K562 (cell line): Measurements from ENCODE around the gene CUEDC2. TPM values are rescaled to one million over a fixed set of nuclear protein-coding genes. Genes with fewer than 3 reads are reported as not detected.
"Not testable (repeated sequence)": the region's sequence is repeated elsewhere in the genome, so short reads cannot be mapped to it uniquely, and the experiment has no call there.

Source experiments
- ATAC-seq: fragments of 200-7000 bp; cut with Tn5 transposase; 3 replicates; pipeline ENCODE4 v1.9.1; 2020; ENCODE audit warnings: moderate library complexity
- BruUV-seq: library from RNA; stranded (reverse); fragments of 400-500 nt; replicated peaks from 2 replicates; lab custom pipeline; 2021; lab: Mats Ljungman, UMichigan
- CTCF ChIA-PET: fragments of 300-600 bp; formaldehyde crosslinking; extraction: SDS; loops from one replicate; lab custom pipeline; 2021; ENCODE audit warnings: low intra/inter-chr PET ratio; lab: Yijun Ruan, JAX
- POLR2A ChIA-PET: fragments of 300-600, 350-650 bp; sonication (Branson Sonifier 250); formaldehyde crosslinking; extraction: SDS; loops from one replicate; lab custom pipeline; 2021; ENCODE audit warnings: antibody characterized with exemption, inconsistent platforms; lab: Yijun Ruan, JAX
- DNase-seq, 4 experiments: peaks; one replicate each; pipeline versions ENCODE4 v3.0.0 to v3.0.0-alpha.2; 2011 to 2018; ENCODE audit warnings: low spot score in 3 of 4, mixed read lengths in 3 of 4; ENCODE audit errors: extremely low read depth in 1 of 4
- FAIRE-seq: peaks from 2 replicates; lab custom pipeline; 2011; peaks lifted over from hg19 to GRCh38; lab: Jason Lieb, UNC
- H2AFZ ChIP-seq: 2 replicates; pipeline ENCODE4 v1.6.0; 2011; ENCODE audit warnings: low read depth, low read length, control low read depth, inconsistent platforms
- H3K27ac ChIP-seq: fragments of 200-600 bp; 3 replicates; pipeline ENCODE4 v1.8.0; 2011; ENCODE audit warnings: low read depth, mild to moderate bottlenecking, control low read depth, inconsistent platforms, low read length, moderate library complexity, mixed read lengths; ENCODE audit errors: extremely low read depth
- H3K27me3 ChIP-seq, 2 experiments: fragments of 300-600 bp in 1 of 2; 2 replicates in 1 of 2; 3 replicates in 1 of 2; pipeline versions ENCODE4 v1.6.0 to v1.8.0; 2011; ENCODE audit warnings: inconsistent platforms in 2 of 2, low read length in 2 of 2, mild to moderate bottlenecking in 1 of 2, mixed read lengths in 1 of 2, moderate library complexity in 1 of 2; ENCODE audit not compliant: control insufficient read depth in 2 of 2, insufficient read depth in 2 of 2
- H3K36me3 ChIP-seq: fragments of 300-600 bp; 3 replicates; pipeline ENCODE4 v1.8.0; 2011; ENCODE audit warnings: mild to moderate bottlenecking, low read length, inconsistent platforms; ENCODE audit not compliant: control insufficient read depth, insufficient read depth
- H3K4me1 ChIP-seq, 2 experiments: fragments of 200-600 bp in 1 of 2; replicated peaks in 1 of 2; 2 replicates in 1 of 2; 3 replicates in 1 of 2; pipeline versions ENCODE4 v1.5.1 to v1.8.0; 2011; ENCODE audit warnings: inconsistent platforms in 2 of 2, low read length in 2 of 2, mild to moderate bottlenecking in 1 of 2, mixed read lengths in 1 of 2, moderate library complexity in 1 of 2; ENCODE audit not compliant: control insufficient read depth in 2 of 2, insufficient read depth in 2 of 2
- H3K4me2 ChIP-seq: 2 replicates; pipeline ENCODE4 v1.6.1; 2011; ENCODE audit warnings: low read length, control low read depth, inconsistent platforms, mixed read lengths; ENCODE audit not compliant: insufficient read depth
- H3K4me3 ChIP-seq: fragments of 200-600 bp; sonication (generic), shearing (Covaris generic); 2 replicates; pipeline ENCODE4 v1.5.1; 2016; ENCODE audit warnings: control low read depth, inconsistent platforms
- H3K79me2 ChIP-seq: fragments of 200-600 bp; 3 replicates; pipeline ENCODE4 v1.8.0; 2011; ENCODE audit warnings: low read length, inconsistent platforms; ENCODE audit not compliant: control insufficient read depth, insufficient read depth
- H3K9ac ChIP-seq, 2 experiments: 2 replicates each; pipeline versions ENCODE4 v1.6.0 to v1.6.1; 2011; ENCODE audit warnings: low read depth in 2 of 2, low read length in 2 of 2, control low read depth in 1 of 2, inconsistent platforms in 1 of 2, mild to moderate bottlenecking in 1 of 2, mixed read lengths in 1 of 2; ENCODE audit not compliant: insufficient read depth in 1 of 2
- H3K9me1 ChIP-seq: one replicate; pipeline ENCODE4 v1.6.0; 2011; ENCODE audit warnings: inconsistent platforms, mild to moderate bottlenecking, low read length, moderate library complexity; ENCODE audit not compliant: control insufficient read depth, insufficient read depth
- H3K9me3 ChIP-seq: replicated peaks from 2 replicates; pipeline ENCODE4 v1.5.1; 2011; ENCODE audit warnings: low read depth, low read length, inconsistent platforms; ENCODE audit not compliant: control insufficient read depth, insufficient read depth
- H4K20me1 ChIP-seq: replicated peaks from 2 replicates; pipeline ENCODE4 v1.6.1; 2011; ENCODE audit warnings: low read length, inconsistent platforms, mixed read lengths; ENCODE audit not compliant: control insufficient read depth, insufficient read depth
- DIDO1 ChIP-seq: fragments of 450-650 bp; IDR thresholded peaks from 2 replicates; pipeline ENCODE4 v1.6.1; 2016; ENCODE audit warnings: low read depth, missing biosample characterization, missing genetic modification characterization
- DMBX1 ChIP-seq: fragments of 250-450 bp; sonication (Bioruptor Pico); IDR thresholded peaks from 2 replicates; pipeline ENCODE4 v1.8.0; 2022; ENCODE audit warnings: inconsistent platforms, mild to moderate bottlenecking, moderate library complexity, borderline replicate concordance
- PPARD ChIP-seq: fragments of 250-450 bp; sonication (Bioruptor Pico); IDR thresholded peaks from 2 replicates; pipeline ENCODE4 v1.8.0; 2022; ENCODE audit warnings: inconsistent platforms, mild to moderate bottlenecking, moderate library complexity
- TEAD2 ChIP-seq: fragments of 450-650 bp; IDR thresholded peaks from 2 replicates; pipeline ENCODE4 v1.6.1; 2016; ENCODE audit warnings: missing genetic modification characterization, control low read depth, missing compliant biosample characterization
- ZNF140 ChIP-seq: fragments of 250-450 bp; sonication (Bioruptor Pico); IDR thresholded peaks from 2 replicates; pipeline ENCODE4 v1.8.0; 2021; ENCODE audit warnings: moderate library complexity, mild to moderate bottlenecking, inconsistent platforms
- ZNF507 ChIP-seq: conservative IDR thresholded peaks from 2 replicates; pipeline ENCODE4 v1.6.1; 2017; ENCODE audit warnings: missing genetic modification characterization, missing compliant biosample characterization
- ZNF584 ChIP-seq: fragments of 200-800 bp; sonication (Bioruptor generic); IDR thresholded peaks from 2 replicates; pipeline ENCODE4 v1.6.1; 2016; ENCODE audit warnings: low read depth, mild to moderate bottlenecking, missing genetic modification characterization, missing compliant biosample characterization
- ZNF699 ChIP-seq: fragments of 250-450 bp; sonication (Bioruptor Pico); IDR thresholded peaks from 2 replicates; pipeline ENCODE4 v1.8.0; 2021; ENCODE audit warnings: mild to moderate bottlenecking, moderate library complexity; ENCODE audit not compliant: insufficient replicate concordance
- ZSCAN32 ChIP-seq: fragments of 450-650 bp; formaldehyde crosslinking; IDR thresholded peaks from 2 replicates; pipeline ENCODE4 v1.4.0; 2020; ENCODE audit warnings: mild to moderate bottlenecking, moderate library complexity
- WGBS: fragments of 100-300 bp; shearing (Covaris generic); methylation state at CpG from one replicate; pipeline ENCODE4 v1.1.6; 2016; ENCODE audit warnings: low coverage, mixed read lengths; ENCODE audit not compliant: insufficient coverage; ENCODE audit errors: missing lambda C conversion rate; 5-methylcytosine and 5-hydroxymethylcytosine counted together
- in situ Hi-C: fragments of 300-500 bp; cut with MboI; formaldehyde crosslinking; loops from 4 replicates; pipeline ENCODE4 v1.15.0; 2018; ENCODE audit warnings: inconsistent platforms, mixed read lengths
- intact Hi-C: fragments of 100-400 bp; cut with micrococcal nuclease; formaldehyde crosslinking; loops from 2 replicates; pipeline ENCODE4 v1.14.2; 2022
- polyA plus RNA-seq, 8 experiments: library from polyadenylated mRNA; depleted of rRNA in 4 of 8; stranded (reverse) in 5 of 8; unstranded in 3 of 8; fragments of >200 nt; fragmentation: Nextera tagmentation in 2 of 8; fragmentation: Illumina TruSeq in 1 of 8; extraction: Ambion mirVana in 2 of 8; extraction: Trizol in 1 of 8; gene quantifications; 2 replicates each; pipeline versions ENCODE4 v1.2.1 to v1.2.3, GENCODE V29; 2011 to 2014; ENCODE audit warnings: inconsistent platforms in 1 of 8, missing spikeins in 1 of 8
- total RNA-seq, 7 experiments: library from RNA; depleted of rRNA in 6 of 7; stranded (reverse); fragments of >200 nt in 6 of 7; fragmentation: Illumina TruSeq in 2 of 7; extraction: Trizol in 2 of 7; gene quantifications; 2 replicates each; pipeline versions ENCODE4 v1.2.1 to v1.2.3, GENCODE V29; 2011 to 2021; ENCODE audit warnings: low replicate concordance in 1 of 7
- TF ChIP-seq, protein P1 (sequence below): fragments of 450-650 bp; formaldehyde crosslinking; IDR thresholded peaks from 2 replicates; pipeline ENCODE4 v1.4.0; 2022; ENCODE audit warnings: mild to moderate bottlenecking, moderate library complexity
- TF ChIP-seq, protein P2 (sequence below): fragments of 250-450 bp; sonication (Bioruptor Pico); IDR thresholded peaks from 2 replicates; pipeline ENCODE4 v1.4.0; 2020
- TF ChIP-seq, protein P3 (sequence below): fragments of 450-650 bp; formaldehyde crosslinking; IDR thresholded peaks from 2 replicates; pipeline ENCODE4 v1.4.0; 2020; ENCODE audit warnings: mild to moderate bottlenecking, moderate library complexity

Gene CUEDC2
- total and polyA plus RNA-seq, 9 of the 15 experiments (the other 6 are each of a cell fraction or from before 2014, with no cell fraction given) = 8.5 to 48.9 (median 27.4) TPM

DNA sequence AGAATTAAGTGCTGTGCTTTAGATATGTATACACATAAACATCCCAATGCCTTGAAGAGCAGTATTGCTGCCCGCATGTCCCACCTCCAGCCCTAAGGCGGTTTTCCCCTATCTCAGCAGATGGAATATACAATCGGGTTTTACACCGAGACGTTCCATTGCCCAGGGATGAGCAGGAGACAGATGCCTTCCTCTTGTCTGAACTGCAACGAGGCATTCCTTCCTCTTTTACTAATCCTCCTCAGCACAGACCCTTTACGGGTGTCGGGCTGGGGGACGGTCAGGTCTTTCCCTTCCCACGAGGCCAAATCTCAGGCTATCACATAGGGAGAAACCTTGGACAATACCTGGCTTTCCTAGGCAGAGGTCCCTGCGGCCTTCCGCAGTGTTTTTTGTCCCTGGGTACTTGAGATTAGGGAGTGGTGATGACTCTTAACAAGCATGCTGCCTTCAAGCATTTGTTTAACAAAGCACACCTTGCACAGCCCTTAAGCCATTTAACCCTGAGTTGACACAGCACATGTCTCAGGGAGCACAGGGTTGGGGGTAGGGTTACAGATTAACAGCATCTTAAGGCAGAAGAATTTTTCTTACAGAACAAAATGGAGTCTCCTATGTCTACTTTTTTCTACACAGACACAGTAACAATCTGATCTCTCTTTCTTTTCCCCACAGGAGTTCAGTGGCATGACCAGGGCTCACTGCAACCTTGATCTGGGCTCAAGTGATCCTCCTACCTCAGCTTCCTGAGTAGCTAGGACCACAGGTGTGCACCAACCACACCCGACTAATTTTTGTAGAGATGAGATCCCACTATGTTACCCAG, 22.5 kb upstream of the CUEDC2 start:
- H3K9ac ChIP-seq = peak overlapping the region in 1 of 2 experiments; percentile 68; a peak in 1 of 4 replicates
- H3K9me3 ChIP-seq, H3K4me3 ChIP-seq, FAIRE-seq, POLR2A ChIA-PET, DNase-seq, H3K9me1 ChIP-seq, ATAC-seq, intact Hi-C loops, CTCF ChIA-PET, H2AFZ ChIP-seq, in situ Hi-C loops, H3K27me3 ChIP-seq, H3K4me2 ChIP-seq, BruUV-seq, H4K20me1 ChIP-seq: not testable (repeated sequence)
- 66% methylated on average over 10 of the region's 13 CpGs for WGBS
- H3K79me2 ChIP-seq = peaks cover 41% of the 10 kb centered on the region
- H3K27ac ChIP-seq = peak overlapping the region; percentile 92; the same call in 2 of the 3 replicates
- H3K36me3 ChIP-seq = peaks cover 44% of the 10 kb centered on the region; the same call in 2 of the 3 replicates
- H3K4me1 ChIP-seq = peaks cover 34 to 38% of the 10 kb centered on the region in 2 experiments
- TF ChIP-seq ZSCAN32 (CRISPR knock-in tag) = peak; percentile 69
- peak; percentile 61 for TF ChIP-seq ZNF507 (tag)
- 0 out of 2 replicates have a peak, but pooled peaks have one; percentile 48 for TF ChIP-seq TEAD2 (tag)
- peak; percentile 69 for TF ChIP-seq ZNF140 (CRISPR knock-in tag)
- TF ChIP-seq, protein P1, sequence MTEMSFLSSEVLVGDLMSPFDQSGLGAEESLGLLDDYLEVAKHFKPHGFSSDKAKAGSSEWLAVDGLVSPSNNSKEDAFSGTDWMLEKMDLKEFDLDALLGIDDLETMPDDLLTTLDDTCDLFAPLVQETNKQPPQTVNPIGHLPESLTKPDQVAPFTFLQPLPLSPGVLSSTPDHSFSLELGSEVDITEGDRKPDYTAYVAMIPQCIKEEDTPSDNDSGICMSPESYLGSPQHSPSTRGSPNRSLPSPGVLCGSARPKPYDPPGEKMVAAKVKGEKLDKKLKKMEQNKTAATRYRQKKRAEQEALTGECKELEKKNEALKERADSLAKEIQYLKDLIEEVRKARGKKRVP (CRISPR knock-in tag) = peak; percentile 77
- peak; percentile 90 for TF ChIP-seq ZNF584 (CRISPR knock-in tag)
- TF ChIP-seq PPARD (CRISPR knock-in tag) = peak; percentile 80
- peak; percentile 99 for TF ChIP-seq DMBX1 (CRISPR knock-in tag)
- peak; percentile 28 for TF ChIP-seq ZNF699 (CRISPR knock-in tag)
- TF ChIP-seq, protein P2, sequence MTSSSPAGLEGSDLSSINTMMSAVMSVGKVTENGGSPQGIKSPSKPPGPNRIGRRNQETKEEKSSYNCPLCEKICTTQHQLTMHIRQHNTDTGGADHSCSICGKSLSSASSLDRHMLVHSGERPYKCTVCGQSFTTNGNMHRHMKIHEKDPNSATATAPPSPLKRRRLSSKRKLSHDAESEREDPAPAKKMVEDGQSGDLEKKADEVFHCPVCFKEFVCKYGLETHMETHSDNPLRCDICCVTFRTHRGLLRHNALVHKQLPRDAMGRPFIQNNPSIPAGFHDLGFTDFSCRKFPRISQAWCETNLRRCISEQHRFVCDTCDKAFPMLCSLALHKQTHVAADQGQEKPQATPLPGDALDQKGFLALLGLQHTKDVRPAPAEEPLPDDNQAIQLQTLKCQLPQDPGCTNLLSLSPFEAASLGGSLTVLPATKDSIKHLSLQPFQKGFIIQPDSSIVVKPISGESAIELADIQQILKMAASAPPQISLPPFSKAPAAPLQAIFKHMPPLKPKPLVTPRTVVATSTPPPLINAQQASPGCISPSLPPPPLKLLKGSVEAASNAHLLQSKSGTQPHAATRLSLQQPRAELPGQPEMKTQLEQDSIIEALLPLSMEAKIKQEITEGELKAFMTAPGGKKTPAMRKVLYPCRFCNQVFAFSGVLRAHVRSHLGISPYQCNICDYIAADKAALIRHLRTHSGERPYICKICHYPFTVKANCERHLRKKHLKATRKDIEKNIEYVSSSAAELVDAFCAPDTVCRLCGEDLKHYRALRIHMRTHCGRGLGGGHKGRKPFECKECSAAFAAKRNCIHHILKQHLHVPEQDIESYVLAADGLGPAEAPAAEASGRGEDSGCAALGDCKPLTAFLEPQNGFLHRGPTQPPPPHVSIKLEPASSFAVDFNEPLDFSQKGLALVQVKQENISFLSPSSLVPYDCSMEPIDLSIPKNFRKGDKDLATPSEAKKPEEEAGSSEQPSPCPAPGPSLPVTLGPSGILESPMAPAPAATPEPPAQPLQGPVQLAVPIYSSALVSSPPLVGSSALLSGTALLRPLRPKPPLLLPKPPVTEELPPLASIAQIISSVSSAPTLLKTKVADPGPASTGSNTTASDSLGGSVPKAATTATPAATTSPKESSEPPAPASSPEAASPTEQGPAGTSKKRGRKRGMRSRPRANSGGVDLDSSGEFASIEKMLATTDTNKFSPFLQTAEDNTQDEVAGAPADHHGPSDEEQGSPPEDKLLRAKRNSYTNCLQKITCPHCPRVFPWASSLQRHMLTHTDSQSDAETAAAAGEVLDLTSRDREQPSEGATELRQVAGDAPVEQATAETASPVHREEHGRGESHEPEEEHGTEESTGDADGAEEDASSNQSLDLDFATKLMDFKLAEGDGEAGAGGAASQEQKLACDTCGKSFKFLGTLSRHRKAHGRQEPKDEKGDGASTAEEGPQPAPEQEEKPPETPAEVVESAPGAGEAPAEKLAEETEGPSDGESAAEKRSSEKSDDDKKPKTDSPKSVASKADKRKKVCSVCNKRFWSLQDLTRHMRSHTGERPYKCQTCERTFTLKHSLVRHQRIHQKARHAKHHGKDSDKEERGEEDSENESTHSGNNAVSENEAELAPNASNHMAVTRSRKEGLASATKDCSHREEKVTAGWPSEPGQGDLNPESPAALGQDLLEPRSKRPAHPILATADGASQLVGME (CRISPR knock-in tag) = peak; percentile 88
- TF ChIP-seq DIDO1 (tag) = peak; percentile 75; the same call in 1 of the 2 replicates
- TF ChIP-seq, protein P3, sequence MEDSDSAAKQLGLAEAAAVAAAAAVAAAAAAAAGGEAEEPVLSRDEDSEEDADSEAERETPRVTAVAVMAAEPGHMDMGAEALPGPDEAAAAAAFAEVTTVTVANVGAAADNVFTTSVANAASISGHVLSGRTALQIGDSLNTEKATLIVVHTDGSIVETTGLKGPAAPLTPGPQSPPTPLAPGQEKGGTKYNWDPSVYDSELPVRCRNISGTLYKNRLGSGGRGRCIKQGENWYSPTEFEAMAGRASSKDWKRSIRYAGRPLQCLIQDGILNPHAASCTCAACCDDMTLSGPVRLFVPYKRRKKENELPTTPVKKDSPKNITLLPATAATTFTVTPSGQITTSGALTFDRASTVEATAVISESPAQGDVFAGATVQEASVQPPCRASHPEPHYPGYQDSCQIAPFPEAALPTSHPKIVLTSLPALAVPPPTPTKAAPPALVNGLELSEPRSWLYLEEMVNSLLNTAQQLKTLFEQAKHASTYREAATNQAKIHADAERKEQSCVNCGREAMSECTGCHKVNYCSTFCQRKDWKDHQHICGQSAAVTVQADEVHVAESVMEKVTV = peak; percentile 28; the same call in 1 of the 2 replicates
